ENCODE results near the gene METTL16. TPM values are rescaled to one million over a fixed set of nuclear protein-coding genes. Genes with fewer than 3 reads are reported as not detected.

Gene METTL16
- polyA plus RNA-seq, 1 experiment, result 10.4 TPM

- no peaks in the 10 kb centered on the region for H3K27me3 ChIP-seq (ENCODE audit: control insufficient read depth, insufficient read depth, low read length)
- ChIA-PET POLR2A (no interaction called here), CTCF (interaction anchor here (0.6 to 15.4 kb wide), 13 partner anchors 11 to 664 kb away, joined by 3 to 356 read pairs (median 8); partner anchors contain the start of genes HIC1 and TSR1)
- TF ChIP-seq, protein P1, sequence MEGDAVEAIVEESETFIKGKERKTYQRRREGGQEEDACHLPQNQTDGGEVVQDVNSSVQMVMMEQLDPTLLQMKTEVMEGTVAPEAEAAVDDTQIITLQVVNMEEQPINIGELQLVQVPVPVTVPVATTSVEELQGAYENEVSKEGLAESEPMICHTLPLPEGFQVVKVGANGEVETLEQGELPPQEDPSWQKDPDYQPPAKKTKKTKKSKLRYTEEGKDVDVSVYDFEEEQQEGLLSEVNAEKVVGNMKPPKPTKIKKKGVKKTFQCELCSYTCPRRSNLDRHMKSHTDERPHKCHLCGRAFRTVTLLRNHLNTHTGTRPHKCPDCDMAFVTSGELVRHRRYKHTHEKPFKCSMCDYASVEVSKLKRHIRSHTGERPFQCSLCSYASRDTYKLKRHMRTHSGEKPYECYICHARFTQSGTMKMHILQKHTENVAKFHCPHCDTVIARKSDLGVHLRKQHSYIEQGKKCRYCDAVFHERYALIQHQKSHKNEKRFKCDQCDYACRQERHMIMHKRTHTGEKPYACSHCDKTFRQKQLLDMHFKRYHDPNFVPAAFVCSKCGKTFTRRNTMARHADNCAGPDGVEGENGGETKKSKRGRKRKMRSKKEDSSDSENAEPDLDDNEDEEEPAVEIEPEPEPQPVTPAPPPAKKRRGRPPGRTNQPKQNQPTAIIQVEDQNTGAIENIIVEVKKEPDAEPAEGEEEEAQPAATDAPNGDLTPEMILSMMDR (IDR thresholded peaks at IDR 0.05; ENCODE audit: insufficient read depth, low read depth, low read length), result no peak
- no peak for DNase-seq (ENCODE audit: low read depth)
- no peak overlapping the region for H3K4me3 ChIP-seq (ENCODE audit: low read depth, low read length)
- H3K36me3 ChIP-seq (ENCODE audit: control insufficient read depth, insufficient read depth, low read length), result peaks cover 25% of the 10 kb centered on the region
Measured at GRCh38 chr17:2380950-2381649, 130.6 kb downstream of the METTL16 start.

GRCh38 chr17:2380226-2380922 lies 131.3 kb downstream of the METTL16 start:
- TF ChIP-seq, protein P1 (IDR thresholded peaks at IDR 0.05; ENCODE audit: insufficient read depth, low read depth, low read length), result no peak
- H3K27me3 ChIP-seq (ENCODE audit: control insufficient read depth, insufficient read depth, low read length), result no peaks in the 10 kb centered on the region
- no peak overlapping the region for H3K4me3 ChIP-seq (ENCODE audit: low read depth, low read length)
- DNase-seq (ENCODE audit: low read depth), result no peak
- POLR2A ChIA-PET, result no interaction called here
- CTCF ChIA-PET, result interaction anchor here (0.6 to 15.4 kb wide), 3 partner anchors 25 to 663 kb away, joined by 3 to 356 read pairs (median 77); no protein-coding TSS in a partner anchor
- H3K36me3 ChIP-seq (ENCODE audit: control insufficient read depth, insufficient read depth, low read length), result peaks cover 26% of the 10 kb centered on the region

DNA sequence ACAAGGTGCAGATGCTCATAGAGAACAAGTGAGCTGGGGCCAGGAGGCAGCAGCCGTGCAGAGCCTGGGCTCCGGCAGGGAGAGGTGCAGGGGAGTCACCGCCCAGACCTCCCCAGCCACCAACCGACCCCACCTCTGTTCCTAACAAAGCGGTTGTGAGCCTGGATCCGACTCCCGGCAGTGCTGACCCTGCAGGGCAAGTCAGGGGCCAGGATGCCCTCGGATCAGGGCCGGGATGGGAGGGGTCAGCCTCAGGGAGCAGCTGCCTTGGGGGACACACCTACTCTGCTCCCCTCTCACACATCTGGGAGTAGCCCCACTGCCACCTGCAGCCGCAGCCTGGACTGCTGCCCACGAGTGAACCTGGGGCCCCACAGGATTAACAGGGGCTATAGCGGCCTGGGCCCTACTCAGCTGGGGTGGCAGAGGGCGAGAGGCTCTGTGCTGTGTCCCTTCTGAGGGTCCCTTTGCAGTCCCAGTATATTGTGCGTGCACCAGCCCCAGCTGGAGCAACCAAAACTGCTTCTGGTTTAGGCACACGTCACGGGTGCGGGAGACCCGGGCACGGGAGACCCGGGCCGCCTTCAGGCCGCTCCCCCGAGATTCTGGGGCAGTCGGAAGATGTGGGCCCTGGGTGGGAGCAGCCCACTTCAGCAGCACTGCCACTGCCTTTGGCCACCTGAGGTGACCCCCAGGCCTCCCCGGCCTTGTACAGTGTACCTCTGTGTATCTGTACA lies 132.0 kb downstream of the METTL16 start:
- no peak for DNase-seq (ENCODE audit: low read depth)
- peaks cover 25% of the 10 kb centered on the region for H3K36me3 ChIP-seq (ENCODE audit: control insufficient read depth, insufficient read depth, low read length)
- CTCF ChIA-PET, result interaction anchor here (6.6 to 15.4 kb wide), 2 partner anchors 26 to 35 kb away, joined by 77 to 356 read pairs; no protein-coding TSS in a partner anchor
- TF ChIP-seq, protein P1 (IDR thresholded peaks at IDR 0.05; ENCODE audit: insufficient read depth, low read depth, low read length), result no peak
- no peak overlapping the region for H3K4me3 ChIP-seq (ENCODE audit: low read depth, low read length)
- POLR2A ChIA-PET, result no interaction called here
- no peaks in the 10 kb centered on the region for H3K27me3 ChIP-seq (ENCODE audit: control insufficient read depth, insufficient read depth, low read length)

- DNase-seq (ENCODE audit: low read depth), result no peak
- ChIA-PET POLR2A (no interaction called here), CTCF (interaction anchor here (15.4 kb wide), 1 partner anchor 36 kb away, joined by 356 read pairs; no protein-coding TSS in a partner anchor)
- TF ChIP-seq, protein P1 (IDR thresholded peaks at IDR 0.05; ENCODE audit: insufficient read depth, low read depth, low read length), result no peak
- no peaks in the 10 kb centered on the region for H3K27me3 ChIP-seq (ENCODE audit: control insufficient read depth, insufficient read depth, low read length)
- H3K4me3 ChIP-seq (ENCODE audit: low read depth, low read length), result no peak overlapping the region
- peaks cover 25% of the 10 kb centered on the region for H3K36me3 ChIP-seq (ENCODE audit: control insufficient read depth, insufficient read depth, low read length)
Measured at GRCh38 chr17:2378905-2379304, 132.8 kb downstream of the METTL16 start.

DNA sequence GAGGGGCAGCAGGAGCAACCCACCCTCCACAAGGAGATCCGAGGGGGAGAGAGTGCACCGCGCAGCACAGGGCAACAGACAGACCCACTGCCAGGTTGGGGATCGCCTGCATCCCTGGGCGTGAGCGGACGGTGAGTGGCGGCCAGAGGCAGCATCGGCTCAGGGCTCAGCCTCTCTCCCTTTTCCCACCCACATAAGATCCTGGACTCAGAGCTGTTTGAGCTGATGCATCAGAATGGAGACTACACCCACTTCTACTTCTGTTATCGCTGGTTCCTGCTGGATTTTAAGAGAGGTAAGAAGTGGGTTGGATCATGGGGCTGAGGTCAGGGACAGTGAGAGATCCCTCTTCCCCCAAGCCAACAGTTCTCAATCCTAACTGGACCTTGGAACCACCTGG lies 134.0 kb downstream of the METTL16 start:
- peaks cover 33% of the 10 kb centered on the region for H3K36me3 ChIP-seq (ENCODE audit: control insufficient read depth, insufficient read depth, low read length)
- ChIA-PET POLR2A (no interaction called here), CTCF (interaction anchor here (1.3 to 15.4 kb wide), 2 partner anchors 11 to 37 kb away, joined by 5 to 356 read pairs; no protein-coding TSS in a partner anchor)

More for the DNA sequence above, 134.0 kb downstream of the METTL16 start:
- Histone ChIP-seq H3K27me3 (ENCODE audit: control insufficient read depth, insufficient read depth, low read length) (no peaks in the 10 kb centered on the region), H3K4me3 (ENCODE audit: low read depth, low read length) (no peak overlapping the region)
- no peak for DNase-seq (ENCODE audit: low read depth)
- TF ChIP-seq, protein P1 (IDR thresholded peaks at IDR 0.05; ENCODE audit: insufficient read depth, low read depth, low read length), result no peak

Data from BJ (cell line).